Fibroblast of lung (primary cell): ENCODE results near the gene EIF5. TPM values are rescaled to one million over a fixed set of nuclear protein-coding genes. Genes with fewer than 3 reads are reported as not detected.

Experiments used
- DNase-seq, 2 donors: peaks; one replicate each; pipeline versions ENCODE4 v3.0.0 to v3.0.0-alpha.2; 2010; ENCODE audit warnings: low read depth in 2 of 2
- H2AFZ ChIP-seq: 2 replicates; pipeline ENCODE4 v1.5.1; 2012; ENCODE audit warnings: low read length, control low read depth, inconsistent platforms
- H3K27ac ChIP-seq: 2 replicates; pipeline ENCODE4 v1.5.1; 2011; ENCODE audit warnings: low read length, control low read depth; ENCODE audit not compliant: insufficient read depth
- H3K27me3 ChIP-seq: 2 replicates; pipeline ENCODE4 v1.5.1; 2011; ENCODE audit warnings: mild to moderate bottlenecking, low read length; ENCODE audit not compliant: control insufficient read depth, insufficient read depth
- H3K36me3 ChIP-seq: 2 replicates; pipeline ENCODE4 v1.5.1; 2011; ENCODE audit warnings: low read length; ENCODE audit not compliant: control insufficient read depth, insufficient read depth
- H3K4me1 ChIP-seq: 2 replicates; pipeline ENCODE4 v1.5.1; 2011; ENCODE audit warnings: low read length; ENCODE audit not compliant: control insufficient read depth, insufficient read depth; ENCODE audit errors: extremely low read depth
- H3K4me2 ChIP-seq: 2 replicates; pipeline ENCODE4 v1.5.1; 2011; ENCODE audit warnings: low read length, control low read depth; ENCODE audit not compliant: insufficient read depth; ENCODE audit errors: extremely low read depth
- H3K4me3 ChIP-seq, 4 experiments: fragments of 200-600 bp in 1 of 4; sonication (generic) in 1 of 4; replicated peaks in 1 of 4; 2 replicates each; pipeline ENCODE4 v1.5.1; 2011 to 2016; ENCODE audit warnings: low read length in 4 of 4, low read depth in 3 of 4, mild to moderate bottlenecking in 3 of 4, control low read depth in 2 of 4, inconsistent platforms in 1 of 4, mixed read lengths in 1 of 4; ENCODE audit not compliant: insufficient read depth in 1 of 4; ENCODE audit errors: control extremely low read depth in 1 of 4
- H3K79me2 ChIP-seq: 2 replicates; pipeline ENCODE4 v1.5.1; 2012; ENCODE audit warnings: mild to moderate bottlenecking, low read length, inconsistent platforms; ENCODE audit not compliant: control insufficient read depth, insufficient read depth
- H3K9ac ChIP-seq: 2 replicates; pipeline ENCODE4 v1.5.1; 2011; ENCODE audit warnings: mild to moderate bottlenecking, low read length, control low read depth; ENCODE audit not compliant: insufficient read depth
- H3K9me3 ChIP-seq: 2 replicates; pipeline ENCODE4 v1.5.1; 2012; ENCODE audit warnings: low read depth, low read length; ENCODE audit not compliant: control insufficient read depth, insufficient read depth
- H4K20me1 ChIP-seq: 2 replicates; pipeline ENCODE4 v1.5.1; 2011; ENCODE audit warnings: low read length; ENCODE audit not compliant: control insufficient read depth, insufficient read depth; ENCODE audit errors: extremely low read depth
- CTCF ChIP-seq, 2 donors: IDR thresholded peaks in 1 of 2; conservative IDR thresholded peaks in 1 of 2; 1 replicate in 1 of 2; 2 replicates in 1 of 2; pipeline ENCODE4 v1.5.1; 2011 to 2012; ENCODE audit warnings: low read length in 2 of 2, control low read depth in 1 of 2, inconsistent platforms in 1 of 2, low read depth in 1 of 2, mild to moderate bottlenecking in 1 of 2
- EZH2 ChIP-seq: IDR thresholded peaks from 2 replicates; pipeline ENCODE4 v1.5.1; 2012; ENCODE audit warnings: low read length, control low read depth, mild to moderate bottlenecking; ENCODE audit errors: missing control alignments
- polyA plus RNA-seq, 2 donors: library from polyadenylated mRNA; depleted of rRNA in 1 of 2; stranded (reverse) in 1 of 2; unstranded in 1 of 2; fragments of >200 nt; gene quantifications; 2 replicates each; pipeline ENCODE4 v1.2.1, GENCODE V29; 2011 to 2012; ENCODE audit warnings: missing spikeins in 1 of 2
- total RNA-seq: library from RNA; depleted of rRNA; stranded (reverse); fragments of >200 nt; gene quantifications from 2 replicates; pipeline ENCODE4 v1.2.1, GENCODE V29; 2014

EIF5 gene
- total and polyA plus RNA-seq, 2 donors (not counting 1 experiment from before 2014, with no cell fraction given) = 185 to 400 TPM

GRCh38 chr14:103377522-103378037 lies 43.5 kb downstream of the EIF5 start:
- no peak for DNase-seq
- Histone ChIP-seq H2AFZ (no peak overlapping the region), H3K4me3 (no peak overlapping the region), H3K27me3 (no peaks in the 10 kb centered on the region), H3K36me3 (no peaks in the 10 kb centered on the region), H3K27ac (no peak overlapping the region), H3K9ac (no peak overlapping the region), H4K20me1 (no peaks in the 10 kb centered on the region), H3K4me1 (peaks cover 5% of the 10 kb centered on the region), H3K9me3 (no peaks in the 10 kb centered on the region), H3K79me2 (no peaks in the 10 kb centered on the region), H3K4me2 (no peak overlapping the region)
- TF ChIP-seq EZH2 = no peak
- no peak for TF ChIP-seq CTCF (conservative IDR thresholded peaks at IDR 0.05 in 1 of 2, IDR thresholded peaks at IDR 0.05 in 1 of 2; ENCODE audit: low read depth in 1 of 2, low read length in 2 of 2)

- Histone ChIP-seq H4K20me1 (no peaks in the 10 kb centered on the region), H3K4me2 (no peak overlapping the region), H3K27me3 (no peaks in the 10 kb centered on the region), H3K79me2 (no peaks in the 10 kb centered on the region), H3K4me1 (peaks cover 3% of the 10 kb centered on the region), H2AFZ (no peak overlapping the region), H3K4me3 (no peak overlapping the region), H3K9ac (no peak overlapping the region), H3K9me3 (no peaks in the 10 kb centered on the region), H3K36me3 (no peaks in the 10 kb centered on the region), H3K27ac (no peak overlapping the region)
- no peak for DNase-seq
- TF ChIP-seq EZH2 = no peak
- no peak for TF ChIP-seq CTCF (conservative IDR thresholded peaks at IDR 0.05 in 1 of 2, IDR thresholded peaks at IDR 0.05 in 1 of 2; ENCODE audit: low read depth in 1 of 2, low read length in 2 of 2)
Observed at GRCh38 chr14:103378038-103378854, 44.2 kb downstream of the EIF5 start.

- Histone ChIP-seq H3K4me1 (peaks cover 9% of the 10 kb centered on the region), H2AFZ (no peak overlapping the region), H3K36me3 (no peaks in the 10 kb centered on the region), H3K4me2 (no peak overlapping the region), H3K4me3 (no peak overlapping the region), H3K27ac (no peak overlapping the region), H4K20me1 (no peaks in the 10 kb centered on the region), H3K9ac (no peak overlapping the region), H3K9me3 (no peaks in the 10 kb centered on the region), H3K79me2 (peaks cover 6% of the 10 kb centered on the region), H3K27me3 (no peaks in the 10 kb centered on the region)
- TF ChIP-seq EZH2 (no peak), CTCF (conservative IDR thresholded peaks at IDR 0.05 in 1 of 2, IDR thresholded peaks at IDR 0.05 in 1 of 2; ENCODE audit: low read depth in 1 of 2, low read length in 2 of 2) (no peak)
- DNase-seq = no peak
Observed at GRCh38 chr14:103380719-103381377, 46.8 kb downstream of the EIF5 start.
